ENCODE data around the gene LCN1.

LCN1 gene

GRCh38 chr9:135519179-135519971 lies 1.9 kb upstream of the LCN1 start:
- Histone ChIP-seq H3F3A (ENCODE audit: insufficient read depth, low read length) (no peaks in the 10 kb centered on the region), H3K9ac (ENCODE audit: low read length) (no peak overlapping the region), H3K4me1 (ENCODE audit: low read length) (no peaks in the 10 kb centered on the region), H3K9me2 (replicated peaks; ENCODE audit: insufficient read depth, low read length) (no peaks in the 10 kb centered on the region), H3K27ac (ENCODE audit: low read length) (no peak overlapping the region), H3K79me2 (ENCODE audit: low read length) (no peaks in the 10 kb centered on the region), H3K27me3 (replicated peaks; ENCODE audit: insufficient read depth, low read length) (peaks cover 17% of the 10 kb centered on the region), H3K4me2 (ENCODE audit: low read depth, low read length) (no peak overlapping the region), H3K36me3 (replicated peaks; ENCODE audit: insufficient read depth, low read length) (no peaks in the 10 kb centered on the region), H3K4me3 (ENCODE audit: low read length) (no peak overlapping the region), H2AFZ (ENCODE audit: low read length) (no peak overlapping the region), H4K20me1 (ENCODE audit: insufficient read depth, low read length) (no peaks in the 10 kb centered on the region), H3K9me3 (replicated peaks; ENCODE audit: insufficient read depth, low read length) (no peaks in the 10 kb centered on the region)
- TF ChIP-seq EZH2phosphoT487 (IDR thresholded peaks at IDR 0.05; ENCODE audit: low read length) (no peak), EZH2 (optimal IDR thresholded peaks at IDR 0.05; ENCODE audit: low read depth, low read length) (no peak), CTCF (IDR thresholded peaks at IDR 0.05; ENCODE audit: low read length) (no peak)
- DNase-seq: no peak

- H3K4me2 ChIP-seq (ENCODE audit: low read depth, low read length): no peak overlapping the region
- no peaks in the 10 kb centered on the region for H3K9me2 ChIP-seq (replicated peaks; ENCODE audit: insufficient read depth, low read length)
- H3K4me3 ChIP-seq (ENCODE audit: low read length): no peak overlapping the region
- H3K9ac ChIP-seq (ENCODE audit: low read length): no peak overlapping the region
- DNase-seq: no peak
- no peaks in the 10 kb centered on the region for H3K4me1 ChIP-seq (ENCODE audit: low read length)
- no peaks in the 10 kb centered on the region for H3K79me2 ChIP-seq (ENCODE audit: low read length)
- H3K9me3 ChIP-seq (replicated peaks; ENCODE audit: insufficient read depth, low read length): no peaks in the 10 kb centered on the region
- H3K36me3 ChIP-seq (replicated peaks; ENCODE audit: insufficient read depth, low read length): no peaks in the 10 kb centered on the region
- H3K27ac ChIP-seq (ENCODE audit: low read length): no peak overlapping the region
- no peak for TF ChIP-seq EZH2 (optimal IDR thresholded peaks at IDR 0.05; ENCODE audit: low read depth, low read length)
- no peak for TF ChIP-seq EZH2phosphoT487 (IDR thresholded peaks at IDR 0.05; ENCODE audit: low read length)
- TF ChIP-seq CTCF (IDR thresholded peaks at IDR 0.05; ENCODE audit: low read length): no peak
- H2AFZ ChIP-seq (ENCODE audit: low read length): no peak overlapping the region
- no peaks in the 10 kb centered on the region for H3F3A ChIP-seq (ENCODE audit: insufficient read depth, low read length)
- peaks cover 17% of the 10 kb centered on the region for H3K27me3 ChIP-seq (replicated peaks; ENCODE audit: insufficient read depth, low read length)
- no peaks in the 10 kb centered on the region for H4K20me1 ChIP-seq (ENCODE audit: insufficient read depth, low read length)
These were observed 412 bp downstream of the LCN1 start for GRCh38 chr9:135521608-135522095.

- TF ChIP-seq CTCF (IDR thresholded peaks at IDR 0.05; ENCODE audit: low read length) (no peak), EZH2 (optimal IDR thresholded peaks at IDR 0.05; ENCODE audit: low read depth, low read length) (no peak), EZH2phosphoT487 (IDR thresholded peaks at IDR 0.05; ENCODE audit: low read length) (no peak)
- H3K4me2 ChIP-seq (ENCODE audit: low read depth, low read length): no peak overlapping the region
- no peaks in the 10 kb centered on the region for H3K9me3 ChIP-seq (replicated peaks; ENCODE audit: insufficient read depth, low read length)
- H3K36me3 ChIP-seq (replicated peaks; ENCODE audit: insufficient read depth, low read length): no peaks in the 10 kb centered on the region
- DNase-seq: no peak
- H3K27ac ChIP-seq (ENCODE audit: low read length): no peak overlapping the region
- H3K4me3 ChIP-seq (ENCODE audit: low read length): no peak overlapping the region
- no peaks in the 10 kb centered on the region for H3F3A ChIP-seq (ENCODE audit: insufficient read depth, low read length)
- no peaks in the 10 kb centered on the region for H3K9me2 ChIP-seq (replicated peaks; ENCODE audit: insufficient read depth, low read length)
- peaks cover 12% of the 10 kb centered on the region for H3K27me3 ChIP-seq (replicated peaks; ENCODE audit: insufficient read depth, low read length)
- H4K20me1 ChIP-seq (ENCODE audit: insufficient read depth, low read length): no peaks in the 10 kb centered on the region
- no peak overlapping the region for H3K9ac ChIP-seq (ENCODE audit: low read length)
- no peak overlapping the region for H2AFZ ChIP-seq (ENCODE audit: low read length)
- H3K4me1 ChIP-seq (ENCODE audit: low read length): no peaks in the 10 kb centered on the region
- no peaks in the 10 kb centered on the region for H3K79me2 ChIP-seq (ENCODE audit: low read length)
These were observed 1.1 kb downstream of the LCN1 start for GRCh38 chr9:135522137-135522877.

All from MM.1S (cell line).